WI38 (cell line): ENCODE measurements around the gene TIMM22.

ENCODE experiments used
- H3K4me3 ChIP-seq: 2 replicates; pipeline ENCODE4 v1.5.1; 2011; ENCODE audit warnings: low read depth, mild to moderate bottlenecking, control low read depth, low read length
- TF ChIP-seq, protein P1 (sequence below): IDR thresholded peaks from 2 replicates; pipeline ENCODE4 v1.5.1; 2012; ENCODE audit warnings: low read depth, mild to moderate bottlenecking, control low read depth, low read length

Gene TIMM22

DNA sequence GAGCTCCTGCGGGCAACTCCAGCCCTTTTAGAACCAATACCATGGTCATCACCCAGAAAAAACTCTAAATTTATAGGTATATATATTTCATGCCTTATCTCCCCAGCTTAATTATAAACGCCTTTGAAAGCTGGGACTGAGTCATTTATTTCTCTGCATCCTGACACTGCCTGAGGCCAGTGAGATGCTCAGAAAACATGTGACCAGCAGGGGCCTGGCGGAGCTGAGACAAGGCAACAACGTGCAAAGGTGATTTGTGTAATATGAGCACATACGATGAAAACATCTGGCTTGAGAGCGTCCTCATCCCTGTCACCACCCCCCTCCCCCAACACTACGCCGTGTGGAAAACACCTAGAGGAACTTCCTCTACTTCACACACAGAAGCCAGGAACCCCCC is 40.0 kb upstream of the TIMM22 start:
- no peak overlapping the region for H3K4me3 ChIP-seq
- TF ChIP-seq, protein P1, sequence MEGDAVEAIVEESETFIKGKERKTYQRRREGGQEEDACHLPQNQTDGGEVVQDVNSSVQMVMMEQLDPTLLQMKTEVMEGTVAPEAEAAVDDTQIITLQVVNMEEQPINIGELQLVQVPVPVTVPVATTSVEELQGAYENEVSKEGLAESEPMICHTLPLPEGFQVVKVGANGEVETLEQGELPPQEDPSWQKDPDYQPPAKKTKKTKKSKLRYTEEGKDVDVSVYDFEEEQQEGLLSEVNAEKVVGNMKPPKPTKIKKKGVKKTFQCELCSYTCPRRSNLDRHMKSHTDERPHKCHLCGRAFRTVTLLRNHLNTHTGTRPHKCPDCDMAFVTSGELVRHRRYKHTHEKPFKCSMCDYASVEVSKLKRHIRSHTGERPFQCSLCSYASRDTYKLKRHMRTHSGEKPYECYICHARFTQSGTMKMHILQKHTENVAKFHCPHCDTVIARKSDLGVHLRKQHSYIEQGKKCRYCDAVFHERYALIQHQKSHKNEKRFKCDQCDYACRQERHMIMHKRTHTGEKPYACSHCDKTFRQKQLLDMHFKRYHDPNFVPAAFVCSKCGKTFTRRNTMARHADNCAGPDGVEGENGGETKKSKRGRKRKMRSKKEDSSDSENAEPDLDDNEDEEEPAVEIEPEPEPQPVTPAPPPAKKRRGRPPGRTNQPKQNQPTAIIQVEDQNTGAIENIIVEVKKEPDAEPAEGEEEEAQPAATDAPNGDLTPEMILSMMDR: no peak

DNA sequence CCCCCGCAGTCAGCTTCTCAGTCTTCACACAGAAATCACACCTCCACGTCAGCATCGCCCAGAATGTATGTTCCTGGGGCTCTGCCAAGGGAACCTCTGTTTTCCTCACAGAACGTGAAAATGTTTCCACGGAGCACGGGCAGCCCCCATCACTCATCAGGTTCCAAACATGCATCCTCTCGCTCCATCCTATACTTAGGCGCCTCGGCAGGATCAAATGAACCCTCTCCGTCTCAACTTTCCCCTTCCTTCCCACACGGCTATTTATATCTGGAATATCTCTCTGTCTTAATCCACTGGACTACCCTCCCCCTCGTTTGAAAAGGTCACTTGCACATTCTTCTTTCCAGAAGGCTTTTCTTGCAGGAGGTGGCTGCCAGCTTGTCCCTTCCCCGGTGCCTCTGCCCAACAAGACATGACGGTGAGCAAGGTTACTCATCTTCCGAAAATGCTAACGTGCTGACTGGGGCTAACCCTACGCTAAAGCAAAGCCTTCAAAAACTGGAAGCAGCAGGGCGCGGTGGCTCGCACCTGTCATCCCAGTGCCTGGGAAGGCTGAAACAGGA is 39.0 kb upstream of the TIMM22 start:
- TF ChIP-seq, protein P1: no peak
- no peak overlapping the region for H3K4me3 ChIP-seq

DNA sequence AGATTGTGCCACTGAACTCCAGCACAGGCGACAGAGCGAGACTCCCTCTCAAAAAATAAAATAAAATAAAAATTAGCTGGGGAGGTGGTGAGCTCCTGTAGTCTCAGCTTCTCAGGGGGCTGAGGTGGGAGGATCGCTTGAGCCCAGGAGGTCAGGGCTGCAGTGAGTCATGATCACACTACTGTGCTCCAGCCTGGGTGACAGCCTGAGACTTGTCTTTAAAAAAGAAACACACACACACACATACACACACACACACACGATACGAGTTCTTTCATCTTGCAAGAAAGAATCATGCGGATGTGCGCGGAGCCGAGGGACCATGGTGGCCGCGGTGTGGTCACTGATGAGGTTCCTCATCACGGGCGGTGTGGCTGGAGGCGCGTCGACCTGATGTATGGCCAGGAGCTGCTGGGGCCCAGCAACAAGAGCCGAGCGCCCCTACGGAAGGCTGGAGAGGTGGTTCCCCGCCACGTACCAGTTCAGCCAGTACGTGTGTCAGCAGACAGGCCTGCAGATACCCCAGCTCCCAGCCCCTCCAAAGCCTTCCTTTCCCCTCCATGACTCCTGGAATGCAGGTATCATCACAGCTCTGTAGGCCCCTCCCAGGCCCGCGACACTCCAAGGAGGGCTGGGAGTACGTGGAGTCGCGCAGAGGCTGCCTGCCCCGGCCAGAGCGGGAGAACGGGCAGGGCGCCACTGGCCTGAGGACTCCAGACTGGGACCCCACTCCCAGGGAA is 38.0 kb upstream of the TIMM22 start:
- TF ChIP-seq, protein P1: no peak
- H3K4me3 ChIP-seq: no peak overlapping the region

DNA sequence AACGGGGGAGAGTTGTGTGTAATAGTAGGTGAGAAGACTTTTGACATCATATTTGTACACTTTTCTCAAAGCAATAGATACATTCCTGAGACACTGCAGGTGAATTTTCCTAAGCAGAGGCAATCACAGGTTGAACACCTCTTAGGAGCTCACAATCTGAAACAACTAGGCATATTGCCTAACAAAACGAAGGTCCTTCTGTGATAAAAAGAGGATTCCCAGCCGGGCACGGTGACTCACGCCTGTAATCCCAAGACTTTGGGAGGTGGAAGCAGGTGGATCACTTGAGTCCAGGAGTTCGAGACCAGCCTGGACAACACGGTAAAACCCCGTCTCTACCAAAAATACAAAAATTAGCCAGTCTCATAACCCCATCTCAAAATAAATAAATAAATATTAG is 34.8 kb upstream of the TIMM22 start:
- H3K4me3 ChIP-seq: no peak overlapping the region
- TF ChIP-seq, protein P1: no peak

DNA sequence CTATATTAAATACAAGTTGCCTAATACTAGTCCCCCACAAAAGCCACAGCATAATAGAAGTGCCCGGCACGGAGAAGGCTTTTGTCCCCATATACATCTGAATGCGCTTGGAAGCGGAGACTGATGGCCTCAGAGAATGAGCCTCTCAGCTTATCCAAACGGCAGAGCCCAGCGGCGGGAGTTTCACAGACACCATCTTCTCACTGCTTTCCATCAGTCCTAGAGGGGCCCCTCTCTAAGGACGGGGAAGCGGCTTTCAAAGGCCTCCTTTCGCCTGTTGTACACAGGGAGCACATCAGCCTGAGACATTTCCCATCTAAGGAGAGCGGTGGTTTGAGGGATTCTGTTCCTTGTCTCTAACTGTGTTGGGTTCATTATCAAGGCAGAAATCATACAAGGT is 34.3 kb upstream of the TIMM22 start:
- TF ChIP-seq, protein P1: no peak
- H3K4me3 ChIP-seq: no peak overlapping the region

DNA sequence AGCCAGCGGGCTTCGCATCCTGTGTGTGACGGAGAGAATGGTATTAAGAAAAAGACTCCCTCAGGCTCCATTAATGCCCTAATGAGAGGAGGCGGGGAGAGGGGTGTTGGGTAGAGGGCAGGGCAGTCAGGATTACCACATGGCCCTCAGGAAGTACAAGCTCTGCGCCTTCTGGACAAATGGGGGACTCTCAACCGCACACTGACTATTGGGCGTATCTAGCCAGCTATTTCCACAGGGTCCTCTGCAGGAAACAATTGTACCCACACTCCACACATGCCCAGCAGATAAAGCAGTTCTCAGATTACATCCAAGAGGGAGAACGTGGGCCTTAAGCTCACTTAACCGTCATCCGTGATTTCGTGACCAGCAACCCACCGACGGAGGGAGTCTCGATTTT is 32.1 kb upstream of the TIMM22 start:
- H3K4me3 ChIP-seq: no peak overlapping the region
- TF ChIP-seq, protein P1: no peak

DNA sequence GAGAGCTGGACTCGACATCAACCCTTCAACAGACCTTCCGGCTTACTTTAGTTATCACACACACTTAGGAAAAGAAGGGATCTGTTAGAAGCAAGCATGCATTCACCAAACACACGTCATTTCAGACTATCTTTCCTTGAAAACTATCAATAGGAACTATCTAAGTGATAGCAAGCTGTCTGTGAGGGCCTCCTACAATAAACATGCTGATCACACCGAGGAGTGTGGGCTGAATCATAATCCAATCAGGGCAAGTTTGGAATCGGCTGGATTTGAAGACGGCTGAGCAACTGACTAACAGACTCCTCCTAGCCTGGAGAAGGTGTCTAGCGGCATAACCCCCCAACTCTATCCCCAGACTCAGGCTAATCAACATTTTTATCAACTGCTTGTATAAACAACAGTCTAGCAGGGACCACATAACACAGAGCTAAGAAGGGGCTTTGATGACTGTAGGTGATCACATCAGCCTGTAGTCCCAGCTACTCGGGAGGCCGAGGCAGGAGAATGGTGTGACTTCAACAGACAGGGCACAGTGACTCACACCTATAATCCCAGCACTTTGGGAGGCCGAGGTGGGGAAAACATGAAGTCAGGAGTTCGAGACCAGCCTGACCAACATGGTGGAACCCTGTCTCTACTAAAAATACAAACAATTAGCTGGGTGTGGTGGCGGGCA is 31.5 kb upstream of the TIMM22 start:
- TF ChIP-seq, protein P1: no peak
- no peak overlapping the region for H3K4me3 ChIP-seq
